HEK293 (cell line): Measurements from ENCODE around the gene PLCB1.

Experiments used
- ATF2 ChIP-seq: fragments of 450-650 bp; formaldehyde crosslinking; IDR thresholded peaks from 2 replicates; pipeline ENCODE4 v1.5.1; 2016; ENCODE audit warnings: missing biosample characterization, missing genetic modification characterization, low read depth
- CTCF ChIP-seq: fragments of 450-650 bp; formaldehyde crosslinking; IDR thresholded peaks from 2 replicates; pipeline ENCODE4 v1.5.1; 2016; ENCODE audit warnings: missing biosample characterization, missing genetic modification characterization
- GLIS1 ChIP-seq: fragments of 450-650 bp; formaldehyde crosslinking; IDR thresholded peaks from 2 replicates; pipeline ENCODE4 v1.5.1; 2016; ENCODE audit warnings: missing biosample characterization, missing genetic modification characterization
- ZNF202 ChIP-seq: fragments of 450-650 bp; formaldehyde crosslinking; IDR thresholded peaks from 2 replicates; pipeline ENCODE4 v1.5.1; 2016; ENCODE audit warnings: missing biosample characterization, missing genetic modification characterization, borderline replicate concordance
- ZNF266 ChIP-seq: fragments of 450-650 bp; formaldehyde crosslinking; IDR thresholded peaks from 2 replicates; pipeline ENCODE4 v1.5.1; 2016; ENCODE audit warnings: missing biosample characterization, missing genetic modification characterization, low read depth
- ZNF510 ChIP-seq: fragments of 450-650 bp; formaldehyde crosslinking; IDR thresholded peaks from 2 replicates; pipeline ENCODE4 v1.5.1; 2018; ENCODE audit warnings: mild to moderate bottlenecking, missing genetic modification characterization, missing biosample characterization; ENCODE audit not compliant: insufficient replicate concordance
- ZNF701 ChIP-seq: fragments of 450-650 bp; formaldehyde crosslinking; IDR thresholded peaks from 2 replicates; pipeline ENCODE4 v1.5.1; 2016; ENCODE audit warnings: missing biosample characterization, missing genetic modification characterization

- no peak for TF ChIP-seq CTCF
- no peak for TF ChIP-seq ZNF266 (tag by site-specific recombination)
- TF ChIP-seq ZNF202: no peak
- TF ChIP-seq GLIS1 (tag by site-specific recombination): no peak
- no peak for TF ChIP-seq ATF2
- no peak for TF ChIP-seq ZNF701
- no peak for TF ChIP-seq ZNF510 (tag by site-specific recombination)
These were observed 36.8 kb downstream of the PLCB1 start for GRCh38 chr20:8168785-8169288.
